SIG-M5 (cell line): Measurements from ENCODE around the gene HSD3B7.

Experiments
- DNase-seq: peaks from one replicate; lab custom pipeline; 2025; lab: John Stamatoyannopoulos, UW

HSD3B7 gene

GRCh38 chr16:30957456-30958174 lies 27.4 kb upstream of the HSD3B7 start, which contains the start of gene SETD1A:
SETD1A (plus strand) TSS chr16:30957754; CDS start chr16:30958732, 978 bp downstream.
- DNase-seq, result peak; percentile 63

- DNase-seq, result no peak
Measured at GRCh38 chr16:30958175-30959079, 26.6 kb upstream of the HSD3B7 start.

GRCh38 chr16:30961384-30961783 lies 23.6 kb upstream of the HSD3B7 start:
- no peak for DNase-seq

- DNase-seq, result no peak
Measured at GRCh38 chr16:30963925-30964511, 21.0 kb upstream of the HSD3B7 start.

- no peak for DNase-seq
Measured at GRCh38 chr16:30964574-30965226, 20.3 kb upstream of the HSD3B7 start.

GRCh38 chr16:30965436-30965835 lies 19.6 kb upstream of the HSD3B7 start:
- no peak for DNase-seq

- DNase-seq, result no peak
Measured at GRCh38 chr16:30966033-30966619, 18.9 kb upstream of the HSD3B7 start.

- DNase-seq, result no peak
Measured at GRCh38 chr16:30967795-30968194, 17.2 kb upstream of the HSD3B7 start.

- DNase-seq, result no peak
Measured at GRCh38 chr16:30969246-30969842, 15.7 kb upstream of the HSD3B7 start.

- DNase-seq, result no peak
Measured at GRCh38 chr16:30971298-30971697, 13.7 kb upstream of the HSD3B7 start.

GRCh38 chr16:30972872-30973271 lies 12.1 kb upstream of the HSD3B7 start:
- DNase-seq, result no peak

GRCh38 chr16:30974348-30974747 lies 10.7 kb upstream of the HSD3B7 start:
- no peak for DNase-seq

- DNase-seq, result no peak
Measured at GRCh38 chr16:30976486-30976885, 8.5 kb upstream of the HSD3B7 start.

- no peak for DNase-seq
Measured at GRCh38 chr16:30977502-30977901, 7.5 kb upstream of the HSD3B7 start.

- no peak for DNase-seq
Measured at GRCh38 chr16:30979170-30980022, 5.6 kb upstream of the HSD3B7 start.

GRCh38 chr16:30980023-30980371 lies 5.0 kb upstream of the HSD3B7 start:
- no peak for DNase-seq

- DNase-seq, result no peak
Measured at GRCh38 chr16:30980434-30980833, 4.6 kb upstream of the HSD3B7 start.

GRCh38 chr16:30980959-30981358 lies 4.0 kb upstream of the HSD3B7 start:
- no peak for DNase-seq

- no peak for DNase-seq
Measured at GRCh38 chr16:30982548-30983288, 2.3 kb upstream of the HSD3B7 start.
